ENCODE measurements around the gene KIAA1755.

The KIAA1755 gene

GRCh38 chr20:38267901-38268514, 7.5 kb upstream of the KIAA1755 start:
- H3K4me1 ChIP-seq: peaks cover 0 to 36% (median 21%) of the 10 kb centered on the region in 4 donors
- intact Hi-C loops (cut with DNase I; ENCODE audit: low total_unique reads): no loop called here
- no peak overlapping the region for H3K27ac ChIP-seq
- no peaks in the 10 kb centered on the region for H3K27me3 ChIP-seq
- no peak for TF ChIP-seq CTCF (IDR thresholded peaks at IDR 0.05)
- no peaks in the 10 kb centered on the region for H3K9me3 ChIP-seq
- peak in 1 of 2 donors; percentile 27 for DNase-seq
- H3K4me3 ChIP-seq: no peak overlapping the region
- H3K36me3 ChIP-seq: no peaks in the 10 kb centered on the region

- Histone ChIP-seq H3K4me1 (peaks cover 0 to 29% (median 18%) of the 10 kb centered on the region in 4 donors), H3K4me3 (no peak overlapping the region), H3K36me3 (no peaks in the 10 kb centered on the region), H3K27ac (no peak overlapping the region), H3K27me3 (no peaks in the 10 kb centered on the region), H3K9me3 (no peaks in the 10 kb centered on the region)
- DNase-seq: no peak
- intact Hi-C loops (cut with DNase I; ENCODE audit: low total_unique reads): no loop called here
- no peak for TF ChIP-seq CTCF (IDR thresholded peaks at IDR 0.05)
Measured at GRCh38 chr20:38267296-38267695, 6.8 kb upstream of the KIAA1755 start.

GRCh38 chr20:38266426-38266825, 5.9 kb upstream of the KIAA1755 start:
- TF ChIP-seq CTCF (IDR thresholded peaks at IDR 0.05): no peak

GRCh38 chr20:38262931-38263330, 2.4 kb upstream of the KIAA1755 start:
- Histone ChIP-seq H3K36me3 (no peaks in the 10 kb centered on the region), H3K27me3 (no peaks in the 10 kb centered on the region), H3K4me3 (no peak overlapping the region), H3K27ac (no peak overlapping the region), H3K4me1 (peaks cover 0 to 32% (median 13%) of the 10 kb centered on the region in 4 donors), H3K9me3 (no peaks in the 10 kb centered on the region)
- no peak for DNase-seq
- no peak for TF ChIP-seq CTCF (IDR thresholded peaks at IDR 0.05)
- intact Hi-C loops (cut with DNase I; ENCODE audit: low total_unique reads): no loop called here

More at GRCh38 chr20:38266426-38266825, 5.9 kb upstream of the KIAA1755 start:
- Histone ChIP-seq H3K27ac (no peak overlapping the region), H3K36me3 (no peaks in the 10 kb centered on the region), H3K27me3 (no peaks in the 10 kb centered on the region), H3K4me3 (no peak overlapping the region), H3K4me1 (peaks cover 0 to 21% (median 12%) of the 10 kb centered on the region in 4 donors), H3K9me3 (no peaks in the 10 kb centered on the region)
- no peak for DNase-seq
- intact Hi-C loops (cut with DNase I; ENCODE audit: low total_unique reads): no loop called here

GRCh38 chr20:38261054-38261390, 487 bp upstream of the KIAA1755 start:
- peak overlapping the region; percentile 52 to 65 for H3K4me3 ChIP-seq
- peaks cover 0 to 49% (median 15%) of the 10 kb centered on the region in 4 donors for H3K4me1 ChIP-seq
- no peaks in the 10 kb centered on the region for H3K27me3 ChIP-seq
- H3K27ac ChIP-seq: peak overlapping the region; percentile 92 to 95
- H3K36me3 ChIP-seq: no peaks in the 10 kb centered on the region
- no peak for DNase-seq
- intact Hi-C loops (cut with DNase I; ENCODE audit: low total_unique reads): no loop called here
- no peak for TF ChIP-seq CTCF (IDR thresholded peaks at IDR 0.05)
- no peaks in the 10 kb centered on the region for H3K9me3 ChIP-seq

GRCh38 chr20:38260025-38260377, 534 bp downstream of the KIAA1755 start:
- no peaks in the 10 kb centered on the region for H3K9me3 ChIP-seq
- intact Hi-C loops (cut with DNase I; ENCODE audit: low total_unique reads): no loop called here
- peak overlapping the region; percentile 92 to 95 for H3K27ac ChIP-seq
- H3K4me1 ChIP-seq: peaks cover 0 to 59% (median 21%) of the 10 kb centered on the region in 4 donors
- no peaks in the 10 kb centered on the region for H3K36me3 ChIP-seq
- H3K27me3 ChIP-seq: no peaks in the 10 kb centered on the region
- H3K4me3 ChIP-seq: peak overlapping the region; percentile 52 to 65
- TF ChIP-seq CTCF (IDR thresholded peaks at IDR 0.05): no peak
- DNase-seq: peak in 1 of 2 donors; percentile 61

All from tibial artery (tissue), 4 donors.